Ureter (tissue), 1 donor: ENCODE measurements around the gene ZNF683. TPM values are rescaled to one million over a fixed set of nuclear protein-coding genes. Genes with fewer than 3 reads are reported as not detected.
A peak's percentile ranks its signal among the peaks of the same experiment; 100 is the strongest.
"Not testable (repeated sequence)": the region's sequence is repeated elsewhere in the genome, so short reads cannot be mapped to it uniquely, and the experiment has no call there.

ENCODE experiments used
- DNase-seq: peaks from one replicate; pipeline ENCODE4 v3.0.0-alpha.2; 2020; ENCODE audit warnings: low spot score
- total RNA-seq: library from RNA; stranded (reverse); gene quantifications from one replicate; pipeline ENCODE4 v1.2.4, GENCODE V29; 2023
- donor health status: DM: yes; HTN: yes; CAD: no.

Gene ZNF683
- total RNA-seq, 1 donor from 2014 or later = 1.2 TPM

- not testable (repeated sequence) for DNase-seq
Measured at GRCh38 chr1:26385063-26385462, 12.5 kb upstream of the ZNF683 start.

- DNase-seq = no peak
Measured at GRCh38 chr1:26384076-26384475, 11.5 kb upstream of the ZNF683 start.

DNA sequence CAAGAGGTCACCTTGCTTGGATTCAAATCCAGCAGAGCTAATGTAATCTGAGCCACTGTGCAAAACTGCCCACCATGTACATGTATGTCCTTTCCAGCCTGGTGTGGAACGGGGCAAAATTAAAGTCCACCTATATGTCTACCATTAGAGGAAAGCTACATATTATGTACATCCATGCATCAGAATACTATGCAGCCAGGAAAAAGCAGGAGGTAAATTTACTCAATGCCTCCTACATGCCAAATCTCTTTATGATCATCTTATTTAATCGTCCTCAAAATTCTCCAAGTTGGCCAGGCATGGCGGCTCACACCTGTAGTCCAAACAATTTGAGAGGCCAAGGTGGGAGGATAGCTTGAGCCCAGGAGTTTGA, 6.3 kb upstream of the ZNF683 start:
- DNase-seq = no peak

GRCh38 chr1:26378088-26378878, 5.7 kb upstream of the ZNF683 start:
- DNase-seq = no peak

- DNase-seq = no peak
Measured at GRCh38 chr1:26376050-26376449, 3.5 kb upstream of the ZNF683 start.

DNA sequence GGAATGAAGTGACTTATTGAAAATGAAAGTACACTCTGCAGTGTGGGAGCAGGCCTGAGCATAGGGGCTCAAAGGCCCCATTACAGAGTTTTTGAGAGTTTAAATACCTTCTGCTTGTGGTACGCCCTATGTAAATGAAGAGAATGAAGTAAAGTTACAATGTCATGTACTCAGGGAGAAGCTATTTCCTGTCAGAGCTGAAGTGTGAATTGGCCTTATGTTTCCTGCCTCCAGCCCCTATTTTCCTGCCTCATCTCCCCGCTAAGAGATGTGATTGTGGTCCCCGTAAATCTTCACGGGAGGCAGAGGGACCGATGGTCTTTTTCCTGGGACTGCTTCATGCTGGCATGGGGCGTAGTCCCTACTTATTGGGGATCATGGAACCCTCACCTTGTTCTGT, 2.5 kb upstream of the ZNF683 start:
- no peak for DNase-seq

DNA sequence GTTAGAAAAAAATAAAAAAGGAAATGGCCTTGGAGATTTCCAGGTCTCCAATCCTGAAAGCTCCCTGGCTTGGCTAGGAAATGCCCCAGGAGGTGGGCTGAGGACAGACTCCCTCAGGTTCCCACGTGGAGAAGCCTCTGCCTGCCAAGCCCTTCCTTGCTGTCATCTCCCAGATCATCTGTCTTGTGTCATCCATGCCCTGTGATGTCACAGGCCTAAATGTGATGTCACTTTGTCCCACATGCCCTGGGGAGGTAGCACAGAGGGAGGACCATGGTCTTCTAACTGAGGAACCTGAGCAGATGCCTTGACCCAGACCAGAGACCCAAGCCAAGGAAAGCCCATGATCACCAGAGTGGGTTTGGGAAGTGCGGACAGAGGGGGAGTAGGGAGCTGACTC, 1.8 kb upstream of the ZNF683 start:
- DNase-seq = not testable (repeated sequence)

DNA sequence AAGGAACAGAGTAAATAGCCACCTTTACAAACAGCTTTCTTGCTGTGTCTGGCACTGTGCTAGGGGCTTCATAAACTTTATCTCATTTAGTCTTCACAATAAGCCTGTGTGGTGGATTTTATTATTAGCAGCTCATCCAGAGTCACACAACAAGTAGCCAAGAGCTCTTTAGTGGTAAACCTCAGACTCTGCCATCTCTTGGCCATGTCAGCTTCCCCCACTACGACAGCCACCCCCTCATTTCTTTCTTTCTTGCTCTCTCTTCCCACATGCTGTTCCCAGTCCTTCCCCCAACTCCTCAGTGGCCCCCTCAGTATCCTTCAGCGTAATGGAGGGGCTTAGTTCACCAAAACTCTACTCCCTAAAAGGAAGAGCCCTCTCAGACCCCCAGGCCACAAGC, 1.2 kb upstream of the ZNF683 start:
- no peak for DNase-seq

- DNase-seq = no peak
Measured at GRCh38 chr1:26373281-26373680, 731 bp upstream of the ZNF683 start.

DNA sequence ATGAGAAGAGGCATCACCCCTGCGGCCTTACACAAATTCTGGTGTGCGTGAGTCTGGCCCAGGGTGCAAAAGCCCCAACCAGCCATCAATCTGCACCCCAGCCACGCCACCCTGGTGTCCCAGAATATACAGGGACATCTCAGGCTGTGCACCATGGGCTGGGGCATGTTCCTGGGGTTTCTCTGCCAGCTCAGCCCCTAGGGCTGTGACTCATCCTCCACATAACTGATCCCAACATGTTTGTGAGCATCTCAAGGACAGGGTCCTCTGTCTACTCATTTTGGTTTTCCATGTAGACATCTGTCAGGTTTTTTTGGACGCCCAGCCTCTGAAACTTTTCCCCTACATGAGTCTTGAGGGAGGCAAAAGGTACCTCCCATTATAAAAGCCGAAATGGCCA, 511 bp downstream of the ZNF683 start:
- no peak for DNase-seq

GRCh38 chr1:26370591-26371382, 1.8 kb downstream of the ZNF683 start:
- DNase-seq = no peak

GRCh38 chr1:26368486-26368885, 4.1 kb downstream of the ZNF683 start:
- DNase-seq = no peak

DNA sequence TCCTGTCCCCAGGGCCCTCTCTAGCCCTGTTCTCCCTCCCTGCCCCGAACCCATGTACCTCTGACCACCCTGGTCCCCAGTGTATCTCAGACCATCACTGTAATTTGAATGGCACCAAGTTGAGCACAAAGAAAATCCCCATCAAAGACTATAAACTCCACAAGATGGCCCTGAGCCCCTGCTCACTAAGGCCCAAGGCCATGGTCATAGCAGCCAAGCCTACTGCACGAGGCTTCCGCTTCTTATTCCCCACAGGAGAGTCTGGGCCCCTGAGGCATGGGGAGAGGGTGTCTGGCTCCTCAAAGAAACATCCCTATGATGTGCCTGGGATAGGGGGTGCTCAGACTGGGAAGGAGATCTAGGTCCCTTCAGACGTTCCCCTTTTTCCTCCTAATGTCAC, 4.5 kb downstream of the ZNF683 start:
- no peak for DNase-seq

DNA sequence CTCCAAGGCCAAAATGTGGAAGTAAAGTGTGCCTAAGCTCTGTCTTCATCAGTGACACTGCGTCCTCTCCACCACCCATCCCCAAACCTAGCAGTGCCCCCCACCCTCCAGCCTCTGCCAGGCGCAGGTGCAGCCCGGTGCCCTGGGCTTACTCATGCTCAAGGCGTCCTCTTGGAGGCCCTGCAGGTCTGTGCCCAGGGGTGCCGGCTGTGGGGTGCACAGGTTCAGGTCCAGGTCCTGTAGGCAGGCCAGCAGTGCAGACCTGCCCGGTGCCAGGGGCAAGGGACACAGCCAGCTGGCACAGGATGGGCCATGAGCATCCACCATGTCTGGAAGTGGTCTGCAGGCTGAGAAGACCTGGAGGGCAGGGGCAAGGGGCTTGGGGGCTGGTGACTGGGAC, 5.1 kb downstream of the ZNF683 start:
- DNase-seq = no peak

- DNase-seq = no peak
Measured at GRCh38 chr1:26364956-26365355, 7.6 kb downstream of the ZNF683 start.

DNA sequence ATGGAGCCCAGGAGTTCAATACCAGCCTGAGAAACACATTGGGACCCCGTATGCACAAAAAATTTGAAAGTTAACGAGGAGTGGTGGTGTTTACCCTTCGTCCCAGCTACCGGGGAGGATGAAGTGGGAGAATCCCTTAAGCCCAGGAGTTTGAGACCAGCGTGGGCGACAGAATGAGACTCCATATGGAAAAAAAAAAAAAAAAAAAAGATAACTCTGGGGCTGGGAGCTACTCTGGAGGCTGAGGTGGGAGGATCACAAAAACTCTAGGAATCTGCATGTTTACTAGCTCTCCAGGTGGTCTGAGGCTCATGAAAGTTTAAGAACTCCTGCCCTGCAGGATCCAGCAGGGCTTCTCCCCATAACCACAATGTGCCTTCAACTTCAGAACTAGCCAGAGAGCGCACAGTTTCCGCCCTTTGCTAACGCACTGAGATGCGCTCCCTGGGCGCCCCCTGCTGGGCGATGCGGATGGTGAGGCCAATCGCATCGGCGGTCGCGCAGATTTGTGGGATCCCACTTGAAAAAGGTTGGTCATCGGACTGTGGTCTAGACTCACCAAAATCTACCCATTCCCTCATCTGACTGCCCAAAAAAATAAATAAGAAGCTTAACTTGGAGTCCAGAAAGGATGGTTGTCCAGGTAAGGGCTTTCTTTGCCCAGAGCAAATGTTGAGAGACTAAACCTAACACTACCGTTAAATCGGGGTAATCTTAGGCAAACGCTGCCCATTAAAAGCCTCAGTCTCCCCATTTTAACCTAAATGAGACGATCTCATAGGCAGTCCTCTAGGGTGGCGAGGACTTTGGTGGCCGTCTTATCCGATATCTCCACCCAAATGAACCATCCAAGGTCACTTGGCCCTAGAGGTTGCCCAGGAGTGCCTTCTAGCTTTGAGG, 8.8 kb downstream of the ZNF683 start:
- peak; percentile 85 for DNase-seq

DNA sequence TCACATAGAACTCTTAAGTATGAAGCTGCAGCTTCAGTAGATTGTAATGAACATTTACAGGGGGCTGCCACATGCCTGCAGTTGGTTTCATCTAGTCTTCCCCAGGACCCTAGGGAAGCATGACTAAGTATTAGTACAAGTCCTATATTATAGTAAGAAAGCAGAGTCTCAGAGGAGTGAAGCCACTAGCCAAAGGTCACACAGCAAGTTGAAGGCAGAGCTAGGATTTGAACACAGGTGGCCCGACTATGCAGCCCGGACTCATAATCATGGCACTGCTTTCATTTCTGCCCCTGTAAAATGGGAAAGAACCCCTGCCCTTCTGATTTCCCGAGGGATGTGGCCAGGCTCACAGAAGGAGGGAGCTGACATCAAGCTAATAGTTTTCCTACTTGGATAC, 10.2 kb downstream of the ZNF683 start:
- DNase-seq = no peak

GRCh38 chr1:26361605-26362122, 10.9 kb downstream of the ZNF683 start:
- DNase-seq = no peak

GRCh38 chr1:26360807-26361604, 11.5 kb downstream of the ZNF683 start:
- no peak for DNase-seq

DNA sequence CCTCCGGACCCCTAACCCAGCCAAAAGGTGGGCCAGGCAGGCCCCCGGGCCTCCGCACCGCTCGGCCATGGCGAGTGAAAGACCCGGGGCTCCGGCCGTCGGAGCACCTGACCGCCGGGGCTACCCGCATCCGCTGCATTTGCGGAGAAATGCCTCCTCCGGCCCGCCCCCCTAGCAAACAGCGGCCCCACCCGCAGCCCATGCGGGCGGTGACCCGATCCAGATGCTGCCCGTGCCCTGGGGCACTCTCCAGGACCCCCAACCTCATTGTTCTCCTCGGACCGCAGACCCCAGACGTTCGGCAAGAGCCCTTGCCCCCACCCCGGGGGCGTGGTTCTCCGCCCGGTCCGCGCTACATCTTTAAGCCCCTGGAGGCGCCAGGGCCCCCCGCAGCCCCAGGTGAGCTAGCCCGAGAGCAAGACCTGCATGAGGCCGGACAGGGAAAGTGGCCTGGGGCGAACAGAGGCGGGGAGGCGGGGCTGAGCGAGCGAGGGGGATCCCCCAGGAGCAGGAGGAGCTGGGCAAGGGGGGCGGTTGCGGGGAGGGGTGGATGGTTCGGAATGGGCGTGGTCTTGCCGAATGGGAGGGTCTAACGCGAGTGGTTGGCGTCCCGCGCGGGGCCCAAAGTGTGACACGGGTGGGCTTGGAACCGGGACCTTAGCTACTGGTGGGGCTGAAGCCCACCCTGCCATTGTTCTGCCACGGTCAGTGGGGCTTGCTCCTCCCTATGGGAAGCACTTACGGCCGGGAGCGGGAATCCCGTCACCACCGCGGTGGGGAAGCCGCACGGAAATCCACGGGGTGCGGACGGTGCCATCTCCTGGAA, 12.4 kb downstream of the ZNF683 start:
- no peak for DNase-seq
